Ascending aorta (tissue), 2 donors: Measurements from ENCODE around the gene ECHDC3. TPM values are rescaled to one million over a fixed set of nuclear protein-coding genes. Genes with fewer than 3 reads are reported as not detected.

Experiments
- DNase-seq, 2 donors: peaks; one replicate each; pipeline ENCODE4 v3.0.0-alpha.2; 2019; ENCODE audit warnings: low spot score in 2 of 2
- H3K27ac ChIP-seq, 2 donors: fragments of 200-600 bp; sonication (generic); one replicate each; pipeline ENCODE4 v1.5.1; 2016 to 2017; ENCODE audit warnings: mild to moderate bottlenecking in 1 of 2
- H3K27me3 ChIP-seq: fragments of 200-600 bp; sonication (generic); one replicate; pipeline ENCODE4 v1.5.1; 2017
- H3K36me3 ChIP-seq, 2 donors: fragments of 200-600 bp; sonication (generic); one replicate each; pipeline ENCODE4 v1.5.1; 2016
- H3K4me1 ChIP-seq, 2 donors: fragments of 200-600 bp; sonication (generic); one replicate each; pipeline ENCODE4 v1.5.1; 2016 to 2017; ENCODE audit warnings: mild to moderate bottlenecking in 1 of 2
- H3K4me3 ChIP-seq, 2 donors: fragments of 200-600 bp; sonication (generic); one replicate each; pipeline ENCODE4 v1.5.1; 2016 to 2017; ENCODE audit warnings: mild to moderate bottlenecking in 1 of 2
- H3K9me3 ChIP-seq, 2 donors: fragments of 200-600 bp; sonication (generic); one replicate each; pipeline ENCODE4 v1.5.1; 2016
- CTCF ChIP-seq, 3 experiments: fragments of 200-600 bp in 2 of 3; fragments of 450-650 bp in 1 of 3; sonication (generic) in 2 of 3; IDR thresholded peaks; one replicate each; pipeline ENCODE4 v1.5.1; 2016 to 2019; ENCODE audit warnings: antibody characterized with exemption in 3 of 3, mild to moderate bottlenecking in 1 of 3, moderate library complexity in 1 of 3
- intact Hi-C: fragments of 100-400 bp; cut with DNase I; formaldehyde crosslinking; loops from one replicate; pipeline ENCODE4 v1.15.1; 2023
- total RNA-seq: library from RNA; depleted of rRNA; stranded (reverse); fragments of >200 nt; gene quantifications from one replicate; pipeline ENCODE4 v1.1.0, GENCODE V29; 2016

Gene ECHDC3
- total RNA-seq, 1 donor from 2014 or later: 12.2 TPM

- H3K9me3 ChIP-seq: no peaks in the 10 kb centered on the region
- intact Hi-C loops: no loop called here
- no peak overlapping the region for H3K27ac ChIP-seq
- H3K4me3 ChIP-seq: no peak overlapping the region
- H3K4me1 ChIP-seq: no peaks in the 10 kb centered on the region
- TF ChIP-seq CTCF (IDR thresholded peaks at IDR 0.05): no peak
- H3K27me3 ChIP-seq: no peaks in the 10 kb centered on the region
- H3K36me3 ChIP-seq: peaks cover 3 to 6% of the 10 kb centered on the region in 2 donors
- DNase-seq: no peak
Measured at GRCh38 chr10:11763501-11763861, 21.3 kb downstream of the ECHDC3 start.

GRCh38 chr10:11765141-11765540 lies 23.0 kb downstream of the ECHDC3 start:
- H3K9me3 ChIP-seq: no peaks in the 10 kb centered on the region
- TF ChIP-seq CTCF (IDR thresholded peaks at IDR 0.05): no peak
- H3K4me3 ChIP-seq: no peak overlapping the region
- H3K4me1 ChIP-seq: no peaks in the 10 kb centered on the region
- H3K36me3 ChIP-seq: peaks cover 3 to 6% of the 10 kb centered on the region in 2 donors
- no peak overlapping the region for H3K27ac ChIP-seq
- DNase-seq: no peak
- H3K27me3 ChIP-seq: no peaks in the 10 kb centered on the region
- intact Hi-C loops: no loop called here

- Histone ChIP-seq H3K36me3 (no peaks in the 10 kb centered on the region), H3K9me3 (no peaks in the 10 kb centered on the region), H3K4me3 (no peak overlapping the region), H3K4me1 (no peaks in the 10 kb centered on the region), H3K27me3 (no peaks in the 10 kb centered on the region), H3K27ac (no peak overlapping the region)
- intact Hi-C loops: no loop called here
- DNase-seq: no peak
- no peak for TF ChIP-seq CTCF (IDR thresholded peaks at IDR 0.05)
Measured at GRCh38 chr10:11772575-11773288, 30.6 kb downstream of the ECHDC3 start.

GRCh38 chr10:11773761-11774441 lies 31.7 kb downstream of the ECHDC3 start:
- Histone ChIP-seq H3K36me3 (no peaks in the 10 kb centered on the region), H3K27me3 (no peaks in the 10 kb centered on the region), H3K4me3 (no peak overlapping the region), H3K9me3 (no peaks in the 10 kb centered on the region), H3K4me1 (no peaks in the 10 kb centered on the region), H3K27ac (no peak overlapping the region)
- no peak for DNase-seq
- intact Hi-C loops: no loop called here
- no peak for TF ChIP-seq CTCF (IDR thresholded peaks at IDR 0.05)

- Histone ChIP-seq H3K9me3 (no peaks in the 10 kb centered on the region), H3K4me1 (no peaks in the 10 kb centered on the region), H3K4me3 (no peak overlapping the region), H3K27me3 (no peaks in the 10 kb centered on the region), H3K36me3 (no peaks in the 10 kb centered on the region), H3K27ac (no peak overlapping the region)
- intact Hi-C loops: no loop called here
- DNase-seq: no peak
- TF ChIP-seq CTCF (IDR thresholded peaks at IDR 0.05): no peak
Measured at GRCh38 chr10:11775412-11775811, 33.2 kb downstream of the ECHDC3 start.
